SU-DHL-6 (cell line): ENCODE measurements around the gene PPM1M.

Experiments
- EZH2phosphoT487 ChIP-seq: fragments of 200-600 bp; sonication (generic), shearing (Covaris generic); conservative IDR thresholded peaks from 2 replicates; pipeline ENCODE4 v1.6.1; 2018; ENCODE audit warnings: mild to moderate bottlenecking, antibody characterized with exemption, low read length, moderate library complexity, mixed read lengths
- TF ChIP-seq, protein P1 (sequence below): fragments of 200-600 bp; sonication (generic); IDR thresholded peaks from one replicate; pipeline ENCODE4 v1.5.1; 2017; ENCODE audit warnings: antibody characterized with exemption, mild to moderate bottlenecking, low read length, moderate library complexity; ENCODE audit not compliant: insufficient read depth, poor library complexity, severe bottlenecking

DNA sequence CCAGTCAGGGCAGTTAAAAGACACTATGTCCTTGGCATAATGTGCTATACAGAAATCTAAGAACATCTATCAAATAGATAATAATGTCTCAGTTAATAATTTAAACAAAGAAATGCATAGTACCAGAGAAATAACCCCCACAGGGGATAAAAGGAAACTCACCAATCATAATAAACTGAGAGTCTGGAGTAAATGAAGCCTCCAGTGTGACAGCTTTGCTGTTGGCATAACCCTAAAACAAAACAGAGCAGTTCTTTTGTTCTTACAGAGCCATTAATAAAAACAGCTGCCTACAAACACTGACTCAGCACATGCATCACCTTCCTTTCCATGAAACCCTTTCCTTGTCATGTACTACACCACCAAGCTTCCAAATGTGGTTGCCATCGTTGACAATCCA lies 13.5 kb downstream of the PPM1M start:
- TF ChIP-seq, protein P1, sequence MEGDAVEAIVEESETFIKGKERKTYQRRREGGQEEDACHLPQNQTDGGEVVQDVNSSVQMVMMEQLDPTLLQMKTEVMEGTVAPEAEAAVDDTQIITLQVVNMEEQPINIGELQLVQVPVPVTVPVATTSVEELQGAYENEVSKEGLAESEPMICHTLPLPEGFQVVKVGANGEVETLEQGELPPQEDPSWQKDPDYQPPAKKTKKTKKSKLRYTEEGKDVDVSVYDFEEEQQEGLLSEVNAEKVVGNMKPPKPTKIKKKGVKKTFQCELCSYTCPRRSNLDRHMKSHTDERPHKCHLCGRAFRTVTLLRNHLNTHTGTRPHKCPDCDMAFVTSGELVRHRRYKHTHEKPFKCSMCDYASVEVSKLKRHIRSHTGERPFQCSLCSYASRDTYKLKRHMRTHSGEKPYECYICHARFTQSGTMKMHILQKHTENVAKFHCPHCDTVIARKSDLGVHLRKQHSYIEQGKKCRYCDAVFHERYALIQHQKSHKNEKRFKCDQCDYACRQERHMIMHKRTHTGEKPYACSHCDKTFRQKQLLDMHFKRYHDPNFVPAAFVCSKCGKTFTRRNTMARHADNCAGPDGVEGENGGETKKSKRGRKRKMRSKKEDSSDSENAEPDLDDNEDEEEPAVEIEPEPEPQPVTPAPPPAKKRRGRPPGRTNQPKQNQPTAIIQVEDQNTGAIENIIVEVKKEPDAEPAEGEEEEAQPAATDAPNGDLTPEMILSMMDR: no peak
- no peak for TF ChIP-seq EZH2phosphoT487
